ENCODE results near the gene CPLX4.

DNA sequence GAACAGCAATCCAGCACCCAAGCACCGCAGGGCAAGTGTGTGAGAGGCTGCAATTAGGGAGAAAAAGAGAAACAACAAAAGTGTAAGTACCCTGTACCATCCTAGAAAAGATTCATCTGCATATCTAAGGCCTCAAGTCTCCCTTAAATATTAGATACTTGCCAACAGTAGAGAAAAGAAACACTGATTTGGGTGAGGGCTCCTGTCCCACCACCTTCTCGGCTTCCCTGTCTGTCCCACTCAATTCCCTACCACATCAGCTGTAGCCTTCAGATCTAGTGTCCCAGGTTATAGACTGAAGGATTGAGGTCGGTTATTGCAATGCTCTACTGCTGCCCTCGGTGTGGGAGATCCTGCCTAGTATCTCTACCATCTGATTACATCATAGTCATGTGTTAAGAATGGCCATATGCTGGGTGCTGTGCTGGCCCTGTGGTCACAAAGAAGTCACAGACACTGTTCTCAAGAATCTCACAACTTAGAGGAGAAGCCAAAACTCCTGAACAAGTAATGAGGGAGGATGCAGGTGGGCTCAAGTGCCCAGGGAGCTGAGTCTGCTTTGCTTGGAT, 47.7 kb downstream of the CPLX4 start:
- TF ChIP-seq FOXM1 (IDR thresholded peaks at IDR 0.05; ENCODE audit: low read depth) (no peak), CHD2 (IDR thresholded peaks at IDR 0.05; ENCODE audit: low read length, partially characterized antibody) (no peak), NFIC (IDR thresholded peaks at IDR 0.05; ENCODE audit: borderline replicate concordance) (no peak), EP300 (IDR thresholded peaks at IDR 0.05; ENCODE audit: borderline replicate concordance in 1 of 2, low read depth in 1 of 2, low read length in 1 of 2) (no peak)
- TF ChIP-seq, protein P1, sequence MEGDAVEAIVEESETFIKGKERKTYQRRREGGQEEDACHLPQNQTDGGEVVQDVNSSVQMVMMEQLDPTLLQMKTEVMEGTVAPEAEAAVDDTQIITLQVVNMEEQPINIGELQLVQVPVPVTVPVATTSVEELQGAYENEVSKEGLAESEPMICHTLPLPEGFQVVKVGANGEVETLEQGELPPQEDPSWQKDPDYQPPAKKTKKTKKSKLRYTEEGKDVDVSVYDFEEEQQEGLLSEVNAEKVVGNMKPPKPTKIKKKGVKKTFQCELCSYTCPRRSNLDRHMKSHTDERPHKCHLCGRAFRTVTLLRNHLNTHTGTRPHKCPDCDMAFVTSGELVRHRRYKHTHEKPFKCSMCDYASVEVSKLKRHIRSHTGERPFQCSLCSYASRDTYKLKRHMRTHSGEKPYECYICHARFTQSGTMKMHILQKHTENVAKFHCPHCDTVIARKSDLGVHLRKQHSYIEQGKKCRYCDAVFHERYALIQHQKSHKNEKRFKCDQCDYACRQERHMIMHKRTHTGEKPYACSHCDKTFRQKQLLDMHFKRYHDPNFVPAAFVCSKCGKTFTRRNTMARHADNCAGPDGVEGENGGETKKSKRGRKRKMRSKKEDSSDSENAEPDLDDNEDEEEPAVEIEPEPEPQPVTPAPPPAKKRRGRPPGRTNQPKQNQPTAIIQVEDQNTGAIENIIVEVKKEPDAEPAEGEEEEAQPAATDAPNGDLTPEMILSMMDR (IDR thresholded peaks at IDR 0.05), result no peak
- TF ChIP-seq, protein P2, sequence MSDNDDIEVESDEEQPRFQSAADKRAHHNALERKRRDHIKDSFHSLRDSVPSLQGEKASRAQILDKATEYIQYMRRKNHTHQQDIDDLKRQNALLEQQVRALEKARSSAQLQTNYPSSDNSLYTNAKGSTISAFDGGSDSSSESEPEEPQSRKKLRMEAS (IDR thresholded peaks at IDR 0.05; ENCODE audit: low read depth), result no peak

Data from SK-N-SH (cell line).